A204.1 (cell line): ENCODE data around the gene KAZALD1.

ENCODE experiments used
- FAIRE-seq: peaks from 2 replicates; lab custom pipeline; 2012; peaks lifted over from hg19 to GRCh38; lab: Jason Lieb, UNC

The KAZALD1 gene

GRCh38 chr10:101069441-101069840 is 7.7 kb downstream of the KAZALD1 start:
- FAIRE-seq: no peak

GRCh38 chr10:101070098-101070497 is 8.3 kb downstream of the KAZALD1 start:
- no peak for FAIRE-seq

- no peak for FAIRE-seq
Observed at GRCh38 chr10:101071267-101071884, 9.6 kb downstream of the KAZALD1 start.

- no peak for FAIRE-seq
Observed at GRCh38 chr10:101071885-101072433, 10.2 kb downstream of the KAZALD1 start.

- no peak for FAIRE-seq
Observed at GRCh38 chr10:101072923-101073322, 11.1 kb downstream of the KAZALD1 start.

- no peak for FAIRE-seq
Observed at GRCh38 chr10:101073631-101074030, 11.8 kb downstream of the KAZALD1 start.

- FAIRE-seq: no peak
Observed at GRCh38 chr10:101075775-101076174, 14.0 kb downstream of the KAZALD1 start.

GRCh38 chr10:101076630-101077029 is 14.8 kb downstream of the KAZALD1 start:
- no peak for FAIRE-seq

GRCh38 chr10:101079874-101080273 is 18.1 kb downstream of the KAZALD1 start:
- no peak for FAIRE-seq

- FAIRE-seq: no peak
Observed at GRCh38 chr10:101080933-101081931, 19.4 kb downstream of the KAZALD1 start.

GRCh38 chr10:101085846-101086245 is 24.1 kb downstream of the KAZALD1 start:
- FAIRE-seq: no peak

GRCh38 chr10:101087376-101087775 is 25.6 kb downstream of the KAZALD1 start:
- FAIRE-seq: no peak

- no peak for FAIRE-seq
Observed at GRCh38 chr10:101087965-101088364, 26.2 kb downstream of the KAZALD1 start.

GRCh38 chr10:101089520-101090299 is 27.9 kb downstream of the KAZALD1 start:
- FAIRE-seq: no peak

- FAIRE-seq: no peak
Observed at GRCh38 chr10:101090597-101090996, 28.8 kb downstream of the KAZALD1 start.

- FAIRE-seq: no peak
Observed at GRCh38 chr10:101091546-101092290, 29.9 kb downstream of the KAZALD1 start.

- no peak for FAIRE-seq
Observed at GRCh38 chr10:101092881-101093354, 31.1 kb downstream of the KAZALD1 start.

GRCh38 chr10:101094121-101094879 is 32.5 kb downstream of the KAZALD1 start:
- FAIRE-seq: no peak

GRCh38 chr10:101095004-101095403 is 33.2 kb downstream of the KAZALD1 start:
- FAIRE-seq: no peak

GRCh38 chr10:101095550-101096213 is 33.9 kb downstream of the KAZALD1 start:
- no peak for FAIRE-seq
